OCI-LY7 (cell line): ENCODE results near the gene RBM39. TPM values are rescaled to one million over a fixed set of nuclear protein-coding genes. Genes with fewer than 3 reads are reported as not detected.

Source experiments
- BruUV-seq: library from RNA; stranded (reverse); fragments of 400-500 nt; replicated peaks from 2 replicates; lab custom pipeline; 2021; lab: Mats Ljungman, UMichigan
- CTCF ChIA-PET: fragments of 300-600 bp; sonication (Branson Sonifier 250); formaldehyde crosslinking; loops from one replicate; lab custom pipeline; 2022; ENCODE audit warnings: antibody characterized with exemption; ENCODE audit not compliant: unreplicated experiment; lab: Charles Lee
- POLR2A ChIA-PET: fragments of 300-600 bp; sonication (Branson Sonifier 250); formaldehyde crosslinking; loops from one replicate; lab custom pipeline; 2022; ENCODE audit warnings: antibody characterized with exemption; lab: Charles Lee
- DNase-seq: peaks from one replicate; pipeline ENCODE4 v3.0.0-alpha.2; 2015; ENCODE audit warnings: low spot score
- H2AFZ ChIP-seq: fragments of 200-600 bp; sonication (generic), shearing (Covaris generic); 2 replicates; pipeline ENCODE4 v1.6.1; 2014; ENCODE audit warnings: mild to moderate bottlenecking, antibody characterized with exemption, low read length, moderate library complexity
- H3K27ac ChIP-seq: fragments of 200-600 bp; sonication (generic); 2 replicates; pipeline ENCODE4 v1.5.1; 2014; ENCODE audit warnings: mixed run types, low read depth, mild to moderate bottlenecking, moderate library complexity, low read length, inconsistent platforms; ENCODE audit not compliant: poor library complexity, severe bottlenecking
- H3K36me3 ChIP-seq: fragments of 200-600 bp; sonication (generic); 2 replicates; pipeline ENCODE4 v1.6.1; 2014; ENCODE audit warnings: mild to moderate bottlenecking, antibody characterized with exemption, low read length, moderate library complexity, mixed read lengths; ENCODE audit not compliant: insufficient read depth
- H3K4me1 ChIP-seq: fragments of 200-600 bp; sonication (generic); 2 replicates; pipeline ENCODE4 v1.5.1; 2014; ENCODE audit warnings: mild to moderate bottlenecking, low read length; ENCODE audit not compliant: insufficient read depth, poor library complexity, severe bottlenecking
- H3K4me2 ChIP-seq: fragments of 200-600 bp; sonication (generic); 2 replicates; pipeline ENCODE4 v1.6.1; 2014; ENCODE audit warnings: mild to moderate bottlenecking, low read length
- H3K4me3 ChIP-seq: fragments of 200-600 bp; sonication (generic); 2 replicates; pipeline ENCODE4 v1.5.1; 2014; ENCODE audit warnings: mild to moderate bottlenecking, low read depth, low read length; ENCODE audit not compliant: poor library complexity, severe bottlenecking
- H3K79me2 ChIP-seq: fragments of 200-600 bp; sonication (generic); 2 replicates; pipeline ENCODE4 v1.6.1; 2016; ENCODE audit warnings: low read depth, mild to moderate bottlenecking, low read length, moderate library complexity, mixed read lengths; ENCODE audit not compliant: insufficient read depth
- H3K9me2 ChIP-seq: fragments of 200-600 bp; sonication (generic); 2 replicates; pipeline ENCODE4 v1.6.1; 2016; ENCODE audit warnings: mild to moderate bottlenecking, low read length, mixed read lengths; ENCODE audit not compliant: insufficient read depth
- H3K9me3 ChIP-seq: fragments of 200-600 bp; sonication (generic); 2 replicates; pipeline ENCODE4 v1.6.1; 2014; ENCODE audit warnings: mild to moderate bottlenecking, mixed run types, low read length, mixed read lengths
- H4K20me1 ChIP-seq: fragments of 200-600 bp; sonication (generic); 2 replicates; pipeline ENCODE4 v1.6.1; 2014; ENCODE audit warnings: mild to moderate bottlenecking, antibody characterized with exemption, low read length, moderate library complexity, mixed read lengths; ENCODE audit not compliant: insufficient read depth
- CTCF ChIP-seq: fragments of 200-600 bp; sonication (generic); conservative IDR thresholded peaks from 2 replicates; pipeline ENCODE4 v1.5.1; 2014; ENCODE audit warnings: mild to moderate bottlenecking, antibody characterized with exemption, low read length, moderate library complexity, mixed read lengths
- EZH2phosphoT487 ChIP-seq: fragments of 200-600 bp; sonication (generic); IDR thresholded peaks from 2 replicates; pipeline ENCODE4 v1.6.1; 2018; ENCODE audit warnings: low read depth, borderline replicate concordance, mild to moderate bottlenecking, mixed run types, antibody characterized with exemption, low read length, moderate library complexity, mixed read lengths
- intact Hi-C: fragments of 100-400 bp; cut with micrococcal nuclease; formaldehyde crosslinking; loops from one replicate; pipeline ENCODE4 v1.10.0; 2022; ENCODE audit not compliant: unreplicated experiment
- total RNA-seq, 2 experiments: library from RNA; depleted of rRNA in 1 of 2; stranded (reverse); fragments of >200 nt in 1 of 2; shearing (Covaris generic) in 1 of 2; gene quantifications; 2 replicates each; pipeline ENCODE4 v1.2.3, GENCODE V29; 2014 to 2022

Gene RBM39
- total RNA-seq, 2 experiments from 2014 or later = 346 to 431 TPM

GRCh38 chr20:35721621-35722020 is 20.4 kb downstream of the RBM39 start:
- Histone ChIP-seq H3K9me3 (no peaks in the 10 kb centered on the region), H3K4me2 (no peak overlapping the region), H3K4me1 (no peaks in the 10 kb centered on the region), H2AFZ (no peak overlapping the region), H3K9me2 (no peaks in the 10 kb centered on the region), H3K36me3 (peaks cover 99% of the 10 kb centered on the region), H3K27ac (no peak overlapping the region), H3K79me2 (peaks cover 94% of the 10 kb centered on the region; the same call in 1 of the 2 replicates), H4K20me1 (peaks cover 18% of the 10 kb centered on the region), H3K4me3 (no peak overlapping the region)
- intact Hi-C loops = no loop called here
- POLR2A ChIA-PET = interaction anchor here (0.9 kb wide), 1 partner anchor 14 kb away, joined by 5 read pairs; no protein-coding TSS in a partner anchor
- TF ChIP-seq CTCF (no peak), EZH2phosphoT487 (no peak)
- BruUV-seq = no TSS peak
- no peak for DNase-seq
- CTCF ChIA-PET = no interaction called here

- Histone ChIP-seq H3K9me3 (no peaks in the 10 kb centered on the region), H3K9me2 (no peaks in the 10 kb centered on the region), H3K36me3 (peaks cover 99% of the 10 kb centered on the region), H3K4me3 (no peak overlapping the region), H3K27ac (no peak overlapping the region), H3K79me2 (peaks cover 93% of the 10 kb centered on the region; the same call in 1 of the 2 replicates), H3K4me1 (no peaks in the 10 kb centered on the region), H2AFZ (no peak overlapping the region), H3K4me2 (no peak overlapping the region), H4K20me1 (peaks cover 18% of the 10 kb centered on the region)
- no TSS peak for BruUV-seq
- no peak for DNase-seq
- no peak for TF ChIP-seq CTCF
- no peak for TF ChIP-seq EZH2phosphoT487
- ChIA-PET CTCF (no interaction called here), POLR2A (no interaction called here)
- intact Hi-C loops = no loop called here
Observed at GRCh38 chr20:35721219-35721618, 20.8 kb downstream of the RBM39 start.
